Common myeloid progenitor, CD34-positive (primary cell): Measurements from ENCODE around the gene SLC17A7.
"Not testable (repeated sequence)": the region's sequence is repeated elsewhere in the genome, so short reads cannot be mapped to it uniquely, and the experiment has no call there.

Experiments
- CTCF ChIA-PET: fragments of 350-600 bp; sonication (Branson Sonifier 250); formaldehyde crosslinking; loops from one replicate; lab custom pipeline; 2021; ENCODE audit warnings: antibody characterized with exemption; lab: Charles Lee
- POLR2A ChIA-PET: fragments of 350-600 bp; sonication (Branson Sonifier 250); formaldehyde crosslinking; loops from one replicate; lab custom pipeline; 2021; ENCODE audit warnings: antibody characterized with exemption; lab: Charles Lee
- DNase-seq, 3 donors: peaks; one replicate each; pipeline versions ENCODE4 v3.0.0 to v3.0.0-alpha.2; 2013
- H3K27ac ChIP-seq, 2 experiments: 1 replicate in 1 of 2; 2 replicates in 1 of 2; pipeline ENCODE4 v1.7.0; 2013; ENCODE audit warnings: inconsistent platforms in 2 of 2, low read length in 2 of 2, mild to moderate bottlenecking in 2 of 2, low read depth in 1 of 2, moderate library complexity in 1 of 2; ENCODE audit not compliant: severe bottlenecking in 2 of 2, insufficient read depth in 1 of 2, poor library complexity in 1 of 2
- H3K27me3 ChIP-seq, 5 experiments: replicated peaks in 2 of 5; 1 replicate in 3 of 5; 2 replicates in 2 of 5; pipeline versions ENCODE4 v1.6.1 to v1.7.0; 2013; ENCODE audit warnings: low read length in 4 of 5, mild to moderate bottlenecking in 2 of 5, moderate library complexity in 2 of 5, inconsistent platforms in 1 of 5; ENCODE audit not compliant: insufficient read depth in 5 of 5, control insufficient read depth in 4 of 5
- H3K36me3 ChIP-seq, 4 experiments: 1 replicate in 2 of 4; 2 replicates in 2 of 4; pipeline versions ENCODE4 v1.6.1 to v1.7.0; 2013; ENCODE audit warnings: low read length in 3 of 4, control low read depth in 1 of 4, mild to moderate bottlenecking in 1 of 4; ENCODE audit not compliant: control insufficient read depth in 4 of 4, insufficient read depth in 4 of 4
- H3K4me1 ChIP-seq, 4 experiments: 1 replicate in 3 of 4; 2 replicates in 1 of 4; pipeline versions ENCODE4 v1.6.1 to v1.7.1; 2013; ENCODE audit warnings: low read length in 3 of 4, mild to moderate bottlenecking in 3 of 4, control low read depth in 1 of 4, inconsistent platforms in 1 of 4, moderate library complexity in 1 of 4; ENCODE audit not compliant: control insufficient read depth in 4 of 4, insufficient read depth in 4 of 4; ENCODE audit errors: control extremely low read depth in 1 of 4
- H3K4me3 ChIP-seq, 7 experiments: 1 replicate in 4 of 7; 2 replicates in 3 of 7; pipeline versions ENCODE4 v1.5.1 to v1.7.0; 2013; ENCODE audit warnings: mild to moderate bottlenecking in 7 of 7, low read length in 6 of 7, moderate library complexity in 6 of 7, inconsistent platforms in 2 of 7, low read depth in 2 of 7, control low read depth in 1 of 7; ENCODE audit not compliant: insufficient read depth in 4 of 7, control insufficient read depth in 1 of 7; ENCODE audit errors: extremely low read depth in 1 of 7
- H3K9me3 ChIP-seq, 5 experiments: 1 replicate in 4 of 5; 2 replicates in 1 of 5; pipeline versions ENCODE4 v1.6.1 to v1.7.1; 2013; ENCODE audit warnings: low read length in 4 of 5, mild to moderate bottlenecking in 2 of 5, inconsistent platforms in 1 of 5, low read depth in 1 of 5, moderate library complexity in 1 of 5; ENCODE audit not compliant: control insufficient read depth in 4 of 5, insufficient read depth in 2 of 5; ENCODE audit errors: control extremely low read depth in 1 of 5
- WGBS: methylation state at CpG from one replicate; pipeline ENCODE4 v1.1.5; 2013; ENCODE audit not compliant: insufficient coverage; 5-methylcytosine and 5-hydroxymethylcytosine counted together

The SLC17A7 gene

GRCh38 chr19:49475995-49476880 is 34.9 kb upstream of the SLC17A7 start:
- peaks cover 0 to 36% (median 30%) of the 10 kb centered on the region in 4 experiments for H3K4me1 ChIP-seq
- ChIA-PET POLR2A (interaction anchor here (1.3 kb wide), 1 partner anchor 20 kb away, joined by 4 read pairs; the partner anchor contains the start of gene RPS11), CTCF (interaction anchor here (0.8 to 1.8 kb wide), 8 partner anchors 22 to 203 kb away, joined by 3 to 4 read pairs (median 3); partner anchors contain the start of genes ALDH16A1 and PIH1D1)
- H3K9me3 ChIP-seq, result no peaks in the 10 kb centered on the region
- peak in 2 of 3 donors; percentile 70 to 73 for DNase-seq
- H3K4me3 ChIP-seq, result no peak overlapping the region
- no peaks in the 10 kb centered on the region for H3K27me3 ChIP-seq
- WGBS, result 69% methylated on average over 20 of the region's 27 CpGs
- H3K27ac ChIP-seq, result no peak overlapping the region
- no peaks in the 10 kb centered on the region for H3K36me3 ChIP-seq

DNA sequence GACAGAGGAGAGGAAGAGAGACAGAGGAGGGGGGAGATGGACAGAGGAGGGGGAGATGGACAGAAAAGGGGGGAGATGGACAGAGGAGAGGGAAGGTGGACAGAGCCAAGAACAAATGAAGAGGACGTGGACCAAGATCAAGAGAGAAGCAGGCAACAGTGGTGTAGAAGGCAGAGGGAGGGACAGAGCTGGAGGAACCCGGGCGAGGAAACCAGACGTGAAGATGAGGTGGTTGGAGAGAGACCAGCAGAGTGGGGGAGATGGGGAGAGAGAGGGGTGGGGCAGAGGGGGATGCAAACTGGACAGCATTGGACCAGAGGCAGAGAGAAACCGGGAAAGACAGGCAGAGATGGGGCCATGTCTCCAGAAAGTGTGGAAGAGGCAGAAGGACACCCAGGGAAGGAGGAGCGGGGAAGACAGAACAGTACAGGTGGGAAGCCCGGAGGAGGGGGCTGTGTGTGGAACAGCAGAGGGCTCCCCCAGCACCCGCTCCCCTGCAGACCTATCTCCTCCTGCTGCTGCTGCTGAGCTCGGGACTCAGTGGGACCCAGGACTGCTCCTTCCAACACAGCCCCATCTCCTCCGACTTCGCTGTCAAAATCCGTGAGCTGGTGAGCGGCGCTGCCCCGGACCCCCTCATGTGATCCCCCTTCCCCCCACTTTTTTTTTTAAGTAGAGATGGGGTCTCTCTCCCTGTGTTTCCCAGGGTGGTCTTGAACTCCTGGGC is 34.0 kb upstream of the SLC17A7 start:
- 76% methylated on average over 10 of the region's 15 CpGs for WGBS
- H3K4me3 ChIP-seq, result no peak overlapping the region
- POLR2A ChIA-PET, result interaction anchor here (1.3 kb wide), 1 partner anchor 21 kb away, joined by 4 read pairs; the partner anchor contains the start of gene RPS11
- H3K27me3 ChIP-seq, result no peaks in the 10 kb centered on the region
- H3K9me3 ChIP-seq, result no peaks in the 10 kb centered on the region
- peaks cover 4 to 45% (median 39%) of the 10 kb centered on the region in 4 experiments for H3K4me1 ChIP-seq
- H3K27ac ChIP-seq, result peak overlapping the region in 1 of 2 experiments; percentile 79
- peaks cover 0 to 3% (median 0%) of the 10 kb centered on the region in 4 experiments for H3K36me3 ChIP-seq
- CTCF ChIA-PET, result interaction anchor here (0.8 to 1.8 kb wide), 6 partner anchors 22 to 204 kb away, joined by 3 to 4 read pairs (median 3); partner anchors contain the start of gene ALDH16A1
- DNase-seq, result no peak

GRCh38 chr19:49474542-49474924 is 33.2 kb upstream of the SLC17A7 start:
- Histone ChIP-seq H3K4me1 (peaks cover 4 to 52% (median 47%) of the 10 kb centered on the region in 4 experiments), H3K9me3 (no peaks in the 10 kb centered on the region)
- POLR2A ChIA-PET, result interaction anchor here (1.1 kb wide), 1 partner anchor 21 kb away, joined by 4 read pairs; the partner anchor contains the start of gene ALDH16A1

GRCh38 chr19:49473868-49474541 is 32.7 kb upstream of the SLC17A7 start, which contains the start of gene FLT3LG:
FLT3LG (plus strand) TSS chr19:49474215; CDS start chr19:49474640, 425 bp downstream.
- Histone ChIP-seq H3K27ac (peak within 1 kb of the TSS in 1 of 2 experiments; percentile 79), H3K4me3 (peak within 1 kb of the TSS; percentile 51 to 81 (median 65)), H3K4me1 (peaks cover 4 to 56% (median 51%) of the 10 kb centered on the region in 4 experiments), H3K36me3 (peaks cover 0 to 3% (median 0%) of the 10 kb centered on the region in 4 experiments), H3K9me3 (no peaks in the 10 kb centered on the region), H3K27me3 (no peaks in the 10 kb centered on the region)
- ChIA-PET POLR2A (interaction anchor here (0.6 to 1.1 kb wide), 3 partner anchors 21 to 275 kb away, joined by 3 to 4 read pairs (median 4); partner anchors contain the start of gene ALDH16A1), CTCF (interaction anchor here (0.7 to 2.5 kb wide), 22 partner anchors 9 to 248 kb away, joined by 3 to 23 read pairs (median 4); partner anchors contain the start of genes ALDH16A1, NOSIP and PIH1D1)
- DNase-seq, result peak; percentile 88 to 93 (median 92)
- 0% methylated on average over 20 of the region's 33 CpGs for WGBS

More at GRCh38 chr19:49474542-49474924, 33.2 kb upstream of the SLC17A7 start:
- H3K36me3 ChIP-seq, result peaks cover 0 to 3% (median 0%) of the 10 kb centered on the region in 4 experiments
- H3K27me3 ChIP-seq, result no peaks in the 10 kb centered on the region
- H3K27ac ChIP-seq, result peak overlapping the region in 1 of 2 experiments; percentile 79
- peak overlapping the region; percentile 23 to 81 (median 65) for H3K4me3 ChIP-seq
- 7% methylated on average over 11 of the region's 11 CpGs for WGBS
- no peak for DNase-seq
- CTCF ChIA-PET, result interaction anchor here (0.7 to 2.2 kb wide), 3 partner anchors 74 to 121 kb away, joined by 3 to 23 read pairs (median 3); no protein-coding TSS in a partner anchor

- Histone ChIP-seq H3K4me1 (peaks cover 4 to 61% (median 54%) of the 10 kb centered on the region in 4 experiments), H3K4me3 (peak overlapping the region in 5 of 7 experiments; percentile 60 to 81 (median 72))
- ChIA-PET CTCF (interaction anchor here (0.7 to 2.5 kb wide), 22 partner anchors 8 to 247 kb away, joined by 3 to 23 read pairs (median 4); partner anchors contain the start of genes ALDH16A1, NOSIP and PIH1D1), POLR2A (interaction anchor here (0.6 to 1.1 kb wide), 3 partner anchors 20 to 274 kb away, joined by 3 to 4 read pairs (median 4); partner anchors contain the start of gene ALDH16A1)
- H3K27ac ChIP-seq, DNase-seq, H3K27me3 ChIP-seq, H3K9me3 ChIP-seq, H3K36me3 ChIP-seq: not testable (repeated sequence)
- 86% methylated on average over 9 of the region's 9 CpGs for WGBS
These were observed 32.2 kb upstream of the SLC17A7 start for GRCh38 chr19:49473501-49473867.

DNA sequence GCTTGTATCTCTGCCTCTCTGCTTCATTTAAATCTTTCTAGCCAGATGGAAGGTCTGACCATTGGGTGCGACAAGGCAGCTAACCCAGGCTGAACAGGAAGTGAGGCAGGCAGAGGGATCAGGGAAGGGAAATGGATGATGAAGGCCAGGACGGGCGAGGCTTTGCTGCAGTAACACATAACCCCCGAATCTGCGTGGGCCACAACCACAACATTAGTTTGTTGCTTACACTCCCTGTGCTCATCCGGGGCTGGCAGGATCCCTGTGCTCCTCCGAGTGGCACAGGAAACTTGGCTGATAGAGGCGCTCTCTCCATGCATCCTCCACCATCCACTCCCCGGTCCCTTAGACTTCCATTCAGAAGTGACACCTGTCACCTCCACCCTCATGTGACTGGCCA is 31.6 kb upstream of the SLC17A7 start:
- H3K27ac ChIP-seq, result no peak overlapping the region

More for the DNA sequence above, 31.6 kb upstream of the SLC17A7 start:
- no peak for DNase-seq
- CTCF ChIA-PET, result interaction anchor here (0.7 to 2.5 kb wide), 16 partner anchors 10 to 151 kb away, joined by 3 to 23 read pairs (median 4); partner anchors contain the start of genes ALDH16A1, NOSIP and PIH1D1
- Histone ChIP-seq H3K4me1 (peaks cover 4 to 66% (median 59%) of the 10 kb centered on the region in 4 experiments), H3K4me3 (no peak overlapping the region), H3K9me3 (no peaks in the 10 kb centered on the region), H3K36me3 (peaks cover 0 to 4% (median 1%) of the 10 kb centered on the region in 4 experiments), H3K27me3 (no peaks in the 10 kb centered on the region)
- POLR2A ChIA-PET, result interaction anchor here (0.5 kb wide), 2 partner anchors 15 to 101 kb away, joined by 3 to 4 read pairs; no protein-coding TSS in a partner anchor
- 77% methylated on average over 9 of the region's 9 CpGs for WGBS
